PFSK-1 (cell line): ENCODE data around the gene SAPCD2.

Experiments
- FOXP2 ChIP-seq: optimal IDR thresholded peaks from 2 replicates; pipeline ENCODE3; 2011; ENCODE audit warnings: borderline replicate concordance, control low read depth, inconsistent platforms; ENCODE audit not compliant: insufficient read depth; ENCODE audit errors: extremely low read length, extremely low read depth
- POLR2AphosphoS5 ChIP-seq: IDR thresholded peaks from 2 replicates; pipeline ENCODE4 v1.6.1; 2012; ENCODE audit warnings: low read depth, mild to moderate bottlenecking, control low read depth, low read length, moderate library complexity
- SIN3A ChIP-seq: IDR thresholded peaks from 2 replicates; pipeline ENCODE4 v1.6.1; 2012; ENCODE audit warnings: mild to moderate bottlenecking, low read length, moderate library complexity, borderline replicate concordance; ENCODE audit not compliant: insufficient read depth
- TAF1 ChIP-seq: IDR thresholded peaks from 2 replicates; pipeline ENCODE4 v1.6.1; 2012; ENCODE audit warnings: low read length, control low read depth, borderline replicate concordance; ENCODE audit not compliant: insufficient read depth
- TF ChIP-seq, protein P1 (sequence below), 2 experiments: IDR thresholded peaks; 2 replicates each; pipeline versions ENCODE4 v1.6.1 to v1.8.0; 2011 to 2012; ENCODE audit warnings: low read depth in 2 of 2, low read length in 2 of 2, control low read depth in 1 of 2, inconsistent platforms in 1 of 2, mild to moderate bottlenecking in 1 of 2, moderate library complexity in 1 of 2; ENCODE audit not compliant: insufficient read depth in 1 of 2

SAPCD2 gene

GRCh38 chr9:137031904-137032640, 38.3 kb downstream of the SAPCD2 start, which contains the start of gene FUT7:
Gene FUT7 (minus strand): TSS chr9:137032088. CDS start chr9:137031991, 97 bp downstream.
- no peak for TF ChIP-seq POLR2AphosphoS5
- TF ChIP-seq, protein P1, sequence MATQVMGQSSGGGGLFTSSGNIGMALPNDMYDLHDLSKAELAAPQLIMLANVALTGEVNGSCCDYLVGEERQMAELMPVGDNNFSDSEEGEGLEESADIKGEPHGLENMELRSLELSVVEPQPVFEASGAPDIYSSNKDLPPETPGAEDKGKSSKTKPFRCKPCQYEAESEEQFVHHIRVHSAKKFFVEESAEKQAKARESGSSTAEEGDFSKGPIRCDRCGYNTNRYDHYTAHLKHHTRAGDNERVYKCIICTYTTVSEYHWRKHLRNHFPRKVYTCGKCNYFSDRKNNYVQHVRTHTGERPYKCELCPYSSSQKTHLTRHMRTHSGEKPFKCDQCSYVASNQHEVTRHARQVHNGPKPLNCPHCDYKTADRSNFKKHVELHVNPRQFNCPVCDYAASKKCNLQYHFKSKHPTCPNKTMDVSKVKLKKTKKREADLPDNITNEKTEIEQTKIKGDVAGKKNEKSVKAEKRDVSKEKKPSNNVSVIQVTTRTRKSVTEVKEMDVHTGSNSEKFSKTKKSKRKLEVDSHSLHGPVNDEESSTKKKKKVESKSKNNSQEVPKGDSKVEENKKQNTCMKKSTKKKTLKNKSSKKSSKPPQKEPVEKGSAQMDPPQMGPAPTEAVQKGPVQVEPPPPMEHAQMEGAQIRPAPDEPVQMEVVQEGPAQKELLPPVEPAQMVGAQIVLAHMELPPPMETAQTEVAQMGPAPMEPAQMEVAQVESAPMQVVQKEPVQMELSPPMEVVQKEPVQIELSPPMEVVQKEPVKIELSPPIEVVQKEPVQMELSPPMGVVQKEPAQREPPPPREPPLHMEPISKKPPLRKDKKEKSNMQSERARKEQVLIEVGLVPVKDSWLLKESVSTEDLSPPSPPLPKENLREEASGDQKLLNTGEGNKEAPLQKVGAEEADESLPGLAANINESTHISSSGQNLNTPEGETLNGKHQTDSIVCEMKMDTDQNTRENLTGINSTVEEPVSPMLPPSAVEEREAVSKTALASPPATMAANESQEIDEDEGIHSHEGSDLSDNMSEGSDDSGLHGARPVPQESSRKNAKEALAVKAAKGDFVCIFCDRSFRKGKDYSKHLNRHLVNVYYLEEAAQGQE (IDR thresholded peaks at IDR 0.05; ENCODE audit: insufficient read depth in 1 of 2, low read depth in 2 of 2, low read length in 2 of 2): no peak
- TF ChIP-seq FOXP2: no peak
- TF ChIP-seq SIN3A: no peak
- TF ChIP-seq TAF1: no peak

GRCh38 chr9:137030538-137031527, 39.5 kb downstream of the SAPCD2 start:
- no peak for TF ChIP-seq FOXP2
- no peak for TF ChIP-seq SIN3A
- TF ChIP-seq POLR2AphosphoS5: no peak
- TF ChIP-seq TAF1: no peak
- TF ChIP-seq, protein P1 (IDR thresholded peaks at IDR 0.05; ENCODE audit: insufficient read depth in 1 of 2, low read depth in 2 of 2, low read length in 2 of 2): no peak

DNA sequence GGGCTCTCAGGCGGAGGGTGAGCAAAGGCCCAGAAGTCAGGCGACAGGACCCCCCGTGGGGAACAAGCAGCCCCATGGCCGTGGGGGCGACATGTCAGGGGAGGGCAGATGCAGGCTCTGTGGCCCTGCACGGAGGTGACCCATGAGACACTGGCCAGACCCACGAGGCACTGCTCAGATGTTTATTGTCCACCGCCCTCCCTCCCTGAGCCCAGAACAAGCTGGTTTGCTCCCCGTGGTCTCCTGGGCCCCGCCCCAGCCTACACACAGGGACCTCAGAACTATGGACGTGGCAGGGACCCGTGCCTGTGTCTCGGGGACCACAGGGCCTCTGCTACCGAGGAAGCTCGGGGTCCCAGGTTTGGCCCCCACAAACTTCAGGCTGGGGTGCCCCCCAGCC, 40.4 kb downstream of the SAPCD2 start:
- TF ChIP-seq FOXP2 (no peak), SIN3A (no peak), TAF1 (no peak), POLR2AphosphoS5 (no peak)
- TF ChIP-seq, protein P1 (IDR thresholded peaks at IDR 0.05; ENCODE audit: insufficient read depth in 1 of 2, low read depth in 2 of 2, low read length in 2 of 2): no peak

DNA sequence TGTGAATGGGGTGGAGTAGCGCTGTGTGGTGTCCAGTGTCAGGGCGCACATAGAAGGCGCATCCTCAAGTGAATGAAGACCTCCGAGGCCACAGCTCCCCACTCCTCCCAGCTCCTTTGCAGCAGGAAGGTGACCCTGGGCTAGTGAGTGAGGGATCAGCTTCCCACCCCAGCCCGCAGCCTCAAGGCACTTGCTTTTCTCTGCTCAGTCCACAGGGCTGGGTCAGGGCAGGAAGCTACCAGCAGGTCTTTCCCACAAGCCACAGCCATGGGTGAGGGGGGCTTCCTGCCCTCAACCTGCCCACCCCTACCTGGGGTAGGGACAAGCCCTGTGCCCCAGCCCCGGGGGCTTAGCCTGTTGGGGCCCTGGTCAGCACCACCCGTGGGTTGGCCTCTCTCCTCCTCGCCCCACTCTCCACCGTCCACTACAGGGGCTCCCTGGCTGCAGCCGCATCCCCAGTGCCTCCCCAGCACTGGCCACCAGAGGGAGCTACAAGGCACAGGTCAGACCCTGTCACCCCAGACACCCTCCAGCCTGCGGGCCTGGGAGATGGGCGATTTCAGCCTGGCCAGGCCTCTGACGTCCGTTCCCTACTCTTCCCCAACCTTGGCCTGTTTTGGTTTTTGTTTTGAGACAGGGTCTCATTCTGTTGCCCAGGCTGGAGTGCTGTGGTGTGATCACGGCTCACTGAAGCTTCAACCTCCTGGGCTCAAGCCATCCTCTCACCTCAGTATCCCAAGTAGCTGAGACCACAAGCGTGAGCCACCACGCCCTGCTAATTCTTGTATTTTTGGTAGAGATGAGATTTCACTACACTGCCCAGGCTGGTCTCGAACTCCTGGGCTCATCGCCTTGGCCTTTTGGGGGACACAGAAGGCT, 41.1 kb downstream of the SAPCD2 start:
- TF ChIP-seq FOXP2 (no peak), SIN3A (no peak), POLR2AphosphoS5 (no peak), TAF1 (no peak)
- TF ChIP-seq, protein P1 (IDR thresholded peaks at IDR 0.05; ENCODE audit: insufficient read depth in 1 of 2, low read depth in 2 of 2, low read length in 2 of 2): no peak
